HG03175 (cell line): ENCODE measurements around the gene TRERF1.

Experiments used
- ATAC-seq: cut with Tn5 transposase; IDR thresholded peaks from one replicate; pipeline ENCODE4 v1.9.1; 2021; ENCODE audit warnings: mild to moderate bottlenecking, moderate library complexity; ENCODE audit not compliant: unreplicated experiment

TRERF1 gene

GRCh38 chr6:42259286-42259685 lies 192.4 kb downstream of the TRERF1 start:
- ATAC-seq = no peak

GRCh38 chr6:42257614-42258013 lies 194.1 kb downstream of the TRERF1 start:
- ATAC-seq = no peak

GRCh38 chr6:42257063-42257462 lies 194.7 kb downstream of the TRERF1 start:
- no peak for ATAC-seq

GRCh38 chr6:42255050-42255449 lies 196.7 kb downstream of the TRERF1 start:
- no peak for ATAC-seq

- ATAC-seq = no peak
Observed at GRCh38 chr6:42254505-42254904, 197.2 kb downstream of the TRERF1 start.

- ATAC-seq = no peak
Observed at GRCh38 chr6:42251911-42252637, 199.7 kb downstream of the TRERF1 start.

GRCh38 chr6:42251500-42251899 lies 200.2 kb downstream of the TRERF1 start:
- ATAC-seq = no peak

- ATAC-seq = no peak
Observed at GRCh38 chr6:42250274-42250931, 201.3 kb downstream of the TRERF1 start.

- no peak for ATAC-seq
Observed at GRCh38 chr6:42249279-42249678, 202.4 kb downstream of the TRERF1 start.

GRCh38 chr6:42243046-42243445 lies 208.7 kb downstream of the TRERF1 start:
- no peak for ATAC-seq

- no peak for ATAC-seq
Observed at GRCh38 chr6:42241915-42242314, 209.8 kb downstream of the TRERF1 start.

GRCh38 chr6:42239736-42240375 lies 211.9 kb downstream of the TRERF1 start:
- no peak for ATAC-seq

GRCh38 chr6:42239333-42239732 lies 212.4 kb downstream of the TRERF1 start:
- ATAC-seq = no peak

- no peak for ATAC-seq
Observed at GRCh38 chr6:42237857-42238256, 213.9 kb downstream of the TRERF1 start.

- no peak for ATAC-seq
Observed at GRCh38 chr6:42236682-42237473, 214.8 kb downstream of the TRERF1 start.

- ATAC-seq = no peak
Observed at GRCh38 chr6:42236030-42236429, 215.7 kb downstream of the TRERF1 start.

GRCh38 chr6:42232035-42232434 lies 219.7 kb downstream of the TRERF1 start:
- no peak for ATAC-seq

GRCh38 chr6:42230345-42231321 lies 221.1 kb downstream of the TRERF1 start:
- no peak for ATAC-seq

- no peak for ATAC-seq
Observed at GRCh38 chr6:42229506-42230119, 222.1 kb downstream of the TRERF1 start.

- ATAC-seq = no peak
Observed at GRCh38 chr6:42228305-42228704, 223.4 kb downstream of the TRERF1 start.
